GM18498 (cell line): ENCODE data around the gene PHC2.

Experiments used
- ATAC-seq: cut with Tn5 transposase; IDR thresholded peaks from one replicate; pipeline ENCODE4 v1.9.1; 2021; ENCODE audit warnings: mild to moderate bottlenecking, moderate library complexity; ENCODE audit not compliant: unreplicated experiment

PHC2 gene

GRCh38 chr1:33373606-33374005, 57.3 kb downstream of the PHC2 start:
- no peak for ATAC-seq

GRCh38 chr1:33372677-33373076, 58.2 kb downstream of the PHC2 start:
- ATAC-seq, result no peak

- ATAC-seq, result no peak
Measured at GRCh38 chr1:33372162-33372561, 58.7 kb downstream of the PHC2 start.

DNA sequence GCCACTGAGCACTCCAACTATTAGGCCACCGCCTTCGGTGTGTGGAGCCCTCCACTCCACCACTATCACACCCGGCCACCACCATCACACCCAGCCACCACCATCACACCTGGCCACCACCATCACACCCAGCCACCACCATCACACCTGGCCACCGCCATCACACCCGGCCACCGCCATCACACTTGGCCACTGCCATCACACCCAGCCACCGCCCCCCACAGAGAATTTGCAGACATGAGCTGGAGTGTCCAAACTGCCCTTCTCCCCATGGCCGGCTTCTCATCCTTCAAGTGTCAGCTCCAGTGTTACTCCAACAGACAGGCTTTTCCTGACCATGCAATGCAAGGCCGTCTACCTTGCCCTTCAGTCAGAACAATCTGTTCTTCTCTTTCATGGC, 59.6 kb downstream of the PHC2 start:
- no peak for ATAC-seq

GRCh38 chr1:33370827-33371226, 60.1 kb downstream of the PHC2 start:
- no peak for ATAC-seq

DNA sequence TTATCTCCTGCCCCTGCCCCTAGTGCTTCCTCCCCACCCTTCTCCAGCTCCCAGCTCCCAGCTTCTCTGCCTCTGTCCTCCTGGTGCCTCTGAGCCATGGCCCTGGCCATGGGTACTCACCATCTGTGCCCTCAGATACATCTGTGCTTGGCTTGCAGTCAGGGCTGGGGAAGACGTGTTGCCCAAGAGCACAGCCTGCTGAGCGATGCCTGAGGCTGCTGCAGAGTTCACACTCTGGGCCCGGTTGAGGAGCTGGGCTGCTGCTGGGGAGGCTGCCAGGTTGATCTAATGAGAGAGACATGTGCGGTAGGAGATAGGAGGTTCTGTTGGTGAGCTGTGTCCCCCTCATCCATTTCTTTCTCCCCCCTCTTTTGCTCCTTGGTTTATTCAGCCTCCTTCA, 60.6 kb downstream of the PHC2 start:
- no peak for ATAC-seq

- ATAC-seq, result no peak
Measured at GRCh38 chr1:33369764-33370163, 61.1 kb downstream of the PHC2 start.

DNA sequence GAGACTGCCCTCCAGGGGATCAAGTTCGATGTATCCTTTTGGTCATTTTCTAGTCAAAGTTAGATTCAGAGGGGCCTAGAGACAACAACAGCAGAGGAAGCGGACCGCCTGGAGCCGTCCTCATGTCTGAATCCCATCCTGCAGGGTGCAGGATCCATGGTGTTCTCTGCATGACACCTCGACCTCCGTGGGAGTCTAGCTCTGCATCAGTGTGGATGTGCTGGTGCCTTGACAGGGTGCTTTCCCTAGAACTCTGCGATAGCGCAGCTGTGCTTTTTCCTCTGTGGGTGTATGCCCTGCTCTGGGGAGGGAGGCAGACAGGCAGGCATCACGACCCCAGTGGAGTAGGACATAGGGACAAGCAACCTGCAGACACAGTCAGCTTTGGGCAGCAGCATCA, 61.8 kb downstream of the PHC2 start:
- ATAC-seq, result no peak

DNA sequence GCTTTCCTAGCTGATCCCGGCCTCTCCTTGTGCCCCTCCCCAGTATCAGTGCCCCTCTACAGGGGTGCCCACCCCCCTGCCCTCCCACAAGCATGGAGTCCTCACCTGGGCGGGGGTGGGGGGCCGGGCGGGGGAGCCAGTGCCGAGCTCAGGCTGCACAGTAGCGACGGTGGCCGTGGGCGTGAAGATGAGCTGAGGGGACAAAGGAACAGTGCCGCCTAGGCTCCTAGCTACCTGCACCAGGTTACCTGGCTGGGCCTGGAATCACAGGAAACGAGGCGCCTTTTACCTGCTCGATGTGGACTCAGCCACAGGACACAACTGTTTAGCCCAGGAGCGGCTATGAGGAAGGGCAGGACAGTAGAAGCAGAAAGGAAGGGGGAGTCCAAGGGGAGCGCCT, 62.5 kb downstream of the PHC2 start:
- ATAC-seq, result no peak

DNA sequence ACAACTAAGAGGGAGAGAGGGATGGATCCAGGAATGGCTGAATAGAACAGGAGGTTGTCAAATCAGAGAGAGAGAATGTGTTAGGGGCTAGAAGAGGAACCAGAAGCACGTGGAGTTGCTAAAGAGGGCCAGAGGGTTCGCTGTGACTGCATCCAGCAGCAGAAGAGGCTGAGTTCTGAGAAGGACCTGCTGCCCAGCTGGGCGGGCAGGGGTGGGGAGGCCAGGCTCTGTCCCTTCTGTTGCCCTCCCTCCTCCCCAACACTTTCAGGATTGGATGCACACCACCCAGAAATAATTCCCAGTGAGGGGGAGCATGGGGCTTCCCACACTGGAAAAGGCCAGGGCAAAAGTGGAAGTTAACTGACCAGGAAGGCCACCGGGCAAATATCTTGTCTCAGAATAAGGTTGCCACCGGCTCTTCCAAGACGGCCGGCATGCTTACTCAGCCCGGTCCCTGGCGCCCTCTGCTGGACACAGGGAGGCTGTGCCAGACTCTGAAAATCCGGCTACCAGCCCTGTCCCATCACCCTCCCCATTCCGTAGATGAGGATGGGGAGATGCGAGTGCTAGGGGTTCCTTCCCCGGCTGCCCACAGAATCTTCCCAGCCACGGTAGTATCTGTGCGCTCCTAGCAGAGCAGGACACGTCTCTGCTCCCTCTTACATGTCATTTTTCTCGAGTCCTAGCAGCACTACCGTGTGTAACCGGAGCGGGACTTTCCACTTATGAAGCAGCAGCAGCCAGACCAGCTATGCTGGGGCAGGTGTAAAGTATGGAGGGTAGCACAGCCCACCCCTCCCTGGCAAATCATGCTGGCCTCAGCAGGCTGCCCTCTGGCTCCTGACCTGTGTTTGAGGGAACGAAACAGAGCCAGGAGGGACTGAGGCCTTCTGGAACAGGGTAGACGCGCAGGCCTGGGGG, 63.1 kb downstream of the PHC2 start:
- ATAC-seq, result no peak

- ATAC-seq, result no peak
Measured at GRCh38 chr1:33366762-33367484, 64.0 kb downstream of the PHC2 start.

DNA sequence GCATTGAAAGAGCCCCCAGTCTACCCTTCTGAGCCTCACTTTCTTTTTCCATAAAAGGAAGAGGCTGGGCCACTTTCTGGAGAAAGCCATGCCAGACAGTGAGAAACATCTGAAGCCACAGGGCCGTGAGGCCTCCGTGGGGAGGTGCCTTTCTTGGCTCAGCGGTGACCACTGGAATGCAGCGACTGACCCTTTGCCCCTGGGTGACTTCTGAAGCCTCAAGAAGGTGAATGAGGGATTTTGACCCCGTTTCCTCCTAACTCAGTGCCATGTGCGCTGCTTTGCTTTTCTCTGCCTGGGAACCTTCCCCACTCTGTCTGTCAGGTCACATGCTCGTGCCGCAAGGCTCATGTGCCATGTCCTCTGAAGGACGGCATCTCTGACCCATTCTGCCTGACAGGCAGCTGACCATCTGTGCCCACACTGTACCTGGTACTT, 65.3 kb downstream of the PHC2 start:
- no peak for ATAC-seq

DNA sequence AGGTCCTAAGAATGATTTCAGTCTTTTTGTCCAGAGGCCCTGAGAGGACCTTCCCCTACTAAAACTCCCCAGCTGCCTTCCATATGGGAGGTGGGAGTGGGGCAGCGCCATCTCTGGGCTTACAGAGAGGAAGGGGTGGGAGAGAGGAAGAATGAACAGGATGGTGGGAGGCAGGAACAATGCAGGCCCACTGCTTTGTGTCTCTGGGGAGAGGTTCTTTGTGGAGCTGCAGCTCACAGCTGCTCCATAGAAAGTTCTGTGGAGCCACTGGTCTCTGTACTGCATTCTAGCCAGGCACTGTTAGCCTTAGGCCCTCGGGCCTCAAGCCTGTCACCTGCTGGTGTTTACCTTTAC, 66.4 kb downstream of the PHC2 start:
- no peak for ATAC-seq

GRCh38 chr1:33363470-33363861, 67.4 kb downstream of the PHC2 start:
- no peak for ATAC-seq

DNA sequence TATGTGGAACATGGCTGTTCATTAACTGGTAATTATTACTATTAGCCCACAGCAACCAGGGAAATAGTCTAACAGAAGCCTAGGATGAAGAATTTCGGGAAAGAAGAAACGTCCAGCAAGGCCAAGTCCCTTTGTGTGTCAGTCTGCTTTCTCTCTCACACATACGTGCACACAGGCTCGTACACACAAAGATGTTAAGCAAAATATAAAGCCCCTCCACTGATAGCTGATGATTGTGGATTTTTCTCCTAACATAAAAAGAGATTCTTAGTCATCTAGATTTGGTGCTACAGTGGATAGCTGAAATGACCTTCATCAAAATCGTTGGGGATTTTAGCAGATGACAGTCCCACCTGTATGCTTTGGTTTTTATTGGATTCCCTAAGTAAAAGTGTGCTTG, 67.9 kb downstream of the PHC2 start:
- no peak for ATAC-seq

- no peak for ATAC-seq
Measured at GRCh38 chr1:33361532-33362235, 69.2 kb downstream of the PHC2 start.

GRCh38 chr1:33360367-33360766, 70.5 kb downstream of the PHC2 start:
- ATAC-seq, result no peak

DNA sequence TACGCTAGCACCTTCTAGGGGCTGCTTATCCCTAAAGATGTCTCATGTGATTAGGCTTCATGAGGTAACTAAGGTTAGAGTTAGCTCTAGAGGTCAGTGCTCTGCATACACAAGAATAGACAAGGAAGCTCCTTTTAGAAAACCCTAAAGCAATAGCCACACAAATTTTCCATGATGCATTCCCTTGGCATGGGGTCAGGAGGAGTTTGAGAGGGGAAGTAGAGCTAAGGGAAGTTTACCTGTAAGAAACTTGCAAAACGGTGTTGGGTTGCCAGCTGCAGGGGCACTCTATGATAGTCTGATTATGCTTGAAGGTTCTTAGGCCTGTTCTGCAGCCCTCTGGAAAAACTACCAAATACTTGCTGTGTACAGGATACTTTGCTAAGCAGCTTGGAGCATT, 71.0 kb downstream of the PHC2 start:
- ATAC-seq, result no peak

DNA sequence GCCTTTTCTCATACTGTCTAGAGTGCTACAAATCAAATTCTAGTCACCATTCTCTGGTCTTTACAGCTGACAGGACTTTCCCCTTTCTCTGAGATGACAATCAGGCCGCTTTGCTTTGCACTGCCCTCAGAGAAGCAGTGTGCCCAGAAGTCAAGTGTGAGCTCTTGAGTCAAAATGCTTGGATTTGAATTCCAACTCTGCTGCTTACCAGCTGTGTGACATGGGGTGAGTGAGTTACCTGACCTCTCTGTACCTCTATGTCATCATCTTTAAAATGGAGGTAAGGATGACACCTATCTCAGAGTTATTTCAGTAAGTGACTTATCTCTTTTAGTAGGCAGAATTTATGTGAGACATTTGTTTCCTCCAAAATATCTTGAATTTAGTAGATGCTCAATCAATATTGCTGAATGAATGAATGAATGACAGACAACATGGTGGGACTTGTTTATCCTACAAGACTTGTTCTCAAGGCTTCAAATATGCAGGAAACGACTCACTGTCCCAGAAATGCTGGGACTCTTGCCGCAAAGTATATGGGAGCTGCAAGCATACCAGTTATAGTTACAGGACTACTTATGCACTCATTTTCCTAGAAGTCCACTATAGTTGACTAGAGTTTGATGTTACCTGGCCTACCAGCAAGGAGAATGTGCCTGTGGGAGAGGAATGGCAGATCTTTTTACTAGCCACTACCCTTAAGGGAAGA, 71.9 kb downstream of the PHC2 start:
- no peak for ATAC-seq

GRCh38 chr1:33358114-33358794, 72.6 kb downstream of the PHC2 start:
- ATAC-seq, result no peak
